ENCODE measurements around the gene CXCL12.

The CXCL12 gene

DNA sequence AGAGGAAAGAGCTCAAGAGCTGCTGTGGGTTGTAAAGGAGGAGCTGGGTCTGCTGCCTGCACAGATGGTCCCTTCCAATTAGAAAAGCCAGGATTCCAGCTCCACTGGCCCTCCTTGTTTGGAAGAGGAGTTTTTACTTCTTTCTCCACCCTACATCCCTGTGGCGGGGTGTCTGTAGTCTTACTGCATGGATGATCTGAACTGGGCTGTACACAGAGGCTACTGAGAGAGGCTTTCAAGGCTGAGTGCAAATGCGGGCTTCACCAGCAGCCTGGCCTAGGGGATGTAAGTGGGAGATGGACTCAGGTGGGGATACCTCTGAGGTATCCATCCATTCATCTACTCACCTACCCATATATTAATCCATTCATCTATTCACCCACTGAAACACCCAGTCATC lies 7.1 kb upstream of the CXCL12 start:
- no peak for DNase-seq (ENCODE audit: low read depth)
- TF ChIP-seq CTCF (IDR thresholded peaks at IDR 0.05; ENCODE audit: low read length, missing control alignments), result no peak
- no peak overlapping the region for H3K4me3 ChIP-seq (replicated peaks; ENCODE audit: low read depth, low read length)

GRCh38 chr10:44390585-44391072 lies 5.7 kb upstream of the CXCL12 start:
- H3K4me3 ChIP-seq (replicated peaks; ENCODE audit: low read depth, low read length), result no peak overlapping the region
- peak; percentile 60 for DNase-seq (ENCODE audit: low read depth)
- TF ChIP-seq CTCF (IDR thresholded peaks at IDR 0.05; ENCODE audit: low read length, missing control alignments), result no peak

DNA sequence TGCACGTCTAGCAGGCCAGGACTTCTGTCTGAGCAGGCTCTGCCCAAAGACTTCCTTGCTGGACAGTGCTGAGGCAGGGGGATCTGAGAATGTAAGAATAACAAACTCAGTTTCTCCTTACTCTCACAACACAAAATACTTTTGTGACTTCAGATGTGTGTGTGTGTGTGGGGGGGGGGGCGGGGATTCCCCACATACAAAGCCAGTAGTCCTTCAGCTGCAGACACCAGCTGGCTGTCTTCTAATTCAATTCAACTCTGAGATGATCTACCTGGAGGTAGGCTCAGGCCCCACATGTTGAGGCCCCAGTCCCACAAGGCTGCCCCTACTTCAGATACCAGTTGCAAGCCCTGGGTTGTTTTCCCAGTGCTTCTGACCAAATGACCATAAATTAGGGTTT lies 4.7 kb upstream of the CXCL12 start:
- DNase-seq (ENCODE audit: low read depth), result no peak
- H3K4me3 ChIP-seq (replicated peaks; ENCODE audit: low read depth, low read length), result no peak overlapping the region
- no peak for TF ChIP-seq CTCF (IDR thresholded peaks at IDR 0.05; ENCODE audit: low read length, missing control alignments)

DNA sequence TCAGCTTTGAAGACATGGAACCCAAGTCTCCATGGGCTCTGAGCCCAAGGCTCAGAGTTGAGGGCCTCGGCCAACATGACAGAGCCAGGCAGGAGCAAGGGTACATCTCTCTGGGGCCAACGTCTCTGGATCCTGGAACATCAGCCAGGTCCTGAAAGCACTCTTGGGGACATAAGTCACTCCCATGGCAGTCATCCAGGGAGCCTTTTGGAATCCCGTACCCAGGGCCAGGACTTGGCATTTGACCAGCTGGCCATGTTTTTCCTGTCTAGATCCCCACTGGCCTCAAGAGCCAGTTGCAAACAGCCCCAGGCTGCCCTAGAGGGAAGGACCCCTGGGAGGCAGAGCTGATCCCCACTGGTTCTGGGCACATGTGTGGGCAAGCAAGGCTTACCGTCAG lies 4.3 kb upstream of the CXCL12 start:
- no peak for DNase-seq (ENCODE audit: low read depth)
- H3K4me3 ChIP-seq (replicated peaks; ENCODE audit: low read depth, low read length), result no peak overlapping the region
- no peak for TF ChIP-seq CTCF (IDR thresholded peaks at IDR 0.05; ENCODE audit: low read length, missing control alignments)

- no peak for DNase-seq (ENCODE audit: low read depth)
- TF ChIP-seq CTCF (IDR thresholded peaks at IDR 0.05; ENCODE audit: low read length, missing control alignments), result no peak
- H3K4me3 ChIP-seq (replicated peaks; ENCODE audit: low read depth, low read length), result no peak overlapping the region
Observed at GRCh38 chr10:44388641-44389040, 3.7 kb upstream of the CXCL12 start.

- TF ChIP-seq CTCF (IDR thresholded peaks at IDR 0.05; ENCODE audit: low read length, missing control alignments), result no peak
- H3K4me3 ChIP-seq (replicated peaks; ENCODE audit: low read depth, low read length), result no peak overlapping the region
- DNase-seq (ENCODE audit: low read depth), result no peak
Observed at GRCh38 chr10:44387853-44388251, 3.0 kb upstream of the CXCL12 start.

- TF ChIP-seq CTCF (IDR thresholded peaks at IDR 0.05; ENCODE audit: low read length, missing control alignments), result peak; percentile 53
Observed at GRCh38 chr10:44386546-44387052, 1.7 kb upstream of the CXCL12 start.

More at GRCh38 chr10:44386546-44387052, 1.7 kb upstream of the CXCL12 start:
- DNase-seq (ENCODE audit: low read depth), result peak; percentile 76
- H3K4me3 ChIP-seq (replicated peaks; ENCODE audit: low read depth, low read length), result peak overlapping the region; percentile 19

All from fibroblast of pulmonary artery (primary cell).